Fibroblast of mammary gland (primary cell): ENCODE results near the gene PNLIPRP2.

Experiments used
- DNase-seq: peaks from one replicate; pipeline ENCODE4 v3.0.0-alpha.2; 2010; ENCODE audit warnings: low read depth
- H3K4me3 ChIP-seq: 2 replicates; pipeline ENCODE4 v1.5.1; 2011; ENCODE audit warnings: low read depth, mild to moderate bottlenecking, low read length, moderate library complexity; ENCODE audit not compliant: control insufficient read depth
- TF ChIP-seq, protein P1 (sequence below): conservative IDR thresholded peaks from 2 replicates; pipeline ENCODE4 v1.5.1; 2011; ENCODE audit warnings: low read depth, low read length, inconsistent platforms; ENCODE audit not compliant: control insufficient read depth, insufficient read depth

The PNLIPRP2 gene

DNA sequence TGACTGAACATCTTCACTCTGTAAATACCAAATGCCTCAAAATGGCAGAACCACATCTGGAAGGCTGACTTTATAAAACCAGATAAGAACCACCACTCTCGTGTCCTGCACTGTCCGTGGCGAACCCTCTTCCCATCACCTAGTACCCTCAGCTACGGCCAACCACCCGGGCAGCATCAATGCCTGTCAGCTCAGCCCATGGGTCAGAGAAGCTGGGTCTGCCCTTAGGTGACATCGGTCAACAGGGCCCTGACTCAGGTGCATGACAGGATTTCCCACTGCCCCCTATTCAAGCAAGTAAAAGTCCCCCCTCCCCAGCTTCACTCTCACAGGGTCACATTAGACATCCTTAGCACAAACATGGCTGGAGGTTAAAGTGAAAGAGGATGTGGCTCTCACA is 65.1 kb downstream of the PNLIPRP2 start:
- no peak for DNase-seq
- TF ChIP-seq, protein P1, sequence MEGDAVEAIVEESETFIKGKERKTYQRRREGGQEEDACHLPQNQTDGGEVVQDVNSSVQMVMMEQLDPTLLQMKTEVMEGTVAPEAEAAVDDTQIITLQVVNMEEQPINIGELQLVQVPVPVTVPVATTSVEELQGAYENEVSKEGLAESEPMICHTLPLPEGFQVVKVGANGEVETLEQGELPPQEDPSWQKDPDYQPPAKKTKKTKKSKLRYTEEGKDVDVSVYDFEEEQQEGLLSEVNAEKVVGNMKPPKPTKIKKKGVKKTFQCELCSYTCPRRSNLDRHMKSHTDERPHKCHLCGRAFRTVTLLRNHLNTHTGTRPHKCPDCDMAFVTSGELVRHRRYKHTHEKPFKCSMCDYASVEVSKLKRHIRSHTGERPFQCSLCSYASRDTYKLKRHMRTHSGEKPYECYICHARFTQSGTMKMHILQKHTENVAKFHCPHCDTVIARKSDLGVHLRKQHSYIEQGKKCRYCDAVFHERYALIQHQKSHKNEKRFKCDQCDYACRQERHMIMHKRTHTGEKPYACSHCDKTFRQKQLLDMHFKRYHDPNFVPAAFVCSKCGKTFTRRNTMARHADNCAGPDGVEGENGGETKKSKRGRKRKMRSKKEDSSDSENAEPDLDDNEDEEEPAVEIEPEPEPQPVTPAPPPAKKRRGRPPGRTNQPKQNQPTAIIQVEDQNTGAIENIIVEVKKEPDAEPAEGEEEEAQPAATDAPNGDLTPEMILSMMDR, result no peak
- H3K4me3 ChIP-seq, result no peak overlapping the region

GRCh38 chr10:116686632-116687031 is 65.9 kb downstream of the PNLIPRP2 start:
- TF ChIP-seq, protein P1, result no peak
- H3K4me3 ChIP-seq, result no peak overlapping the region
- no peak for DNase-seq

DNA sequence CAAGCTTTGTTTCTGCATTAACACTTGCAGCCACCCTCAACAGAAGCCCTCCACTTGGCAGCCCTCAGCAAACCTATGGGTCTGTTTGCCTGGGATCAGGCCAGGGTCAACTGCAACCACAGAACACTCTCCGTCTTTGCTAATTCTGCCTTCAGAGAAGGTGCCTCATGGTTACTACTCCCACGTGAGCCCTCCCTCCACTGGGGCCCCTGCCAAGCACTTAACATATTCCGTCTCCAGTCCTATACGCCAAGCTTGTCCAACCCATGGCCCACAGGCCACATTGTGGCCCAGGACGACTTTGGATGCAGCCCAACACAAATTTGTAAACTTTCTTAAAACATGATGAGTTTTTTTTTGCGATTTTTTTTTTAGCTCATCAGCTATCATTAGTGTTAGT is 66.9 kb downstream of the PNLIPRP2 start:
- no peak overlapping the region for H3K4me3 ChIP-seq
- DNase-seq, result no peak
- TF ChIP-seq, protein P1, result no peak

GRCh38 chr10:116688241-116688711 is 67.5 kb downstream of the PNLIPRP2 start:
- peak; percentile 58 for DNase-seq
- peak overlapping the region; percentile 2 for H3K4me3 ChIP-seq
- TF ChIP-seq, protein P1, result no peak

DNA sequence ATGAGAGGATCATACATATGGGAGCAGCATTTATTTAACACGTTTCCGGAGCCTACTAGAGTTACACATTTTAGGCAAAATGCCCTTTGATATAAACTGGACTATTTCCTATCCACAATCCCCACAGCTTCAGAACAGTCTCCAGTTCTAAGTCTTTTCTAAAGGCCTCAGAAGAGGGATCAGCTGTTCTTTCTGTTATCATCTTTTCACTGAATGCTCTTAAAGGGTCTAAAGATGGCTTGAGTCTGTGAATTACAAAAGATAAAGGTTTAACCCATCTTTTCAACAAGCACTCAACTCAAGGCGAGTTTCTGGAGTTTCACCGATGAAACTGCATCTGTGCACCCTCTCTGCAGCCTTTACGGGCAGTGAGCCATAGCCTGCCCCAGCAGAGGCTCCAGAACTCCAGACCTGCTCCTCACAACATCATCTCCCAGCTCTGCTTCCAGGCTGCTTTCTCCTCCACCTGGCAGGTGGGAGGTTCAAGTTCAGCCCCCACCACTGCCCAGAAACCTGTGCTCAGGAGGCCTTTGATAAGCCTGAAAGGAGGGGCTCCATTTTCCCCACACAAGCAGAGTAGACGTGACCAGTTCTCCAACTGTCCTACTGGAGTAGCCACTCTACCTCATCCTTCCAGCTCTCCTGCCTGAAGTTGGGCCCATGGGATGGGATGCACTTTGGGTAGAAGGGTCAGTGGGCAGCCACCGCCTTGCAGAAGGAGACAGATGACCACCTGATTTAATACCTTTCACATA is 68.2 kb downstream of the PNLIPRP2 start:
- TF ChIP-seq, protein P1, result no peak
- H3K4me3 ChIP-seq, result no peak overlapping the region
- DNase-seq, result no peak

- TF ChIP-seq, protein P1, result no peak
- H3K4me3 ChIP-seq, result no peak overlapping the region
- no peak for DNase-seq
These were observed 69.0 kb downstream of the PNLIPRP2 start for GRCh38 chr10:116689744-116690143.
